ENCODE measurements around the gene ZIC5.
A peak's percentile ranks its signal among the peaks of the same experiment; 100 is the strongest.

ZIC5 gene

DNA sequence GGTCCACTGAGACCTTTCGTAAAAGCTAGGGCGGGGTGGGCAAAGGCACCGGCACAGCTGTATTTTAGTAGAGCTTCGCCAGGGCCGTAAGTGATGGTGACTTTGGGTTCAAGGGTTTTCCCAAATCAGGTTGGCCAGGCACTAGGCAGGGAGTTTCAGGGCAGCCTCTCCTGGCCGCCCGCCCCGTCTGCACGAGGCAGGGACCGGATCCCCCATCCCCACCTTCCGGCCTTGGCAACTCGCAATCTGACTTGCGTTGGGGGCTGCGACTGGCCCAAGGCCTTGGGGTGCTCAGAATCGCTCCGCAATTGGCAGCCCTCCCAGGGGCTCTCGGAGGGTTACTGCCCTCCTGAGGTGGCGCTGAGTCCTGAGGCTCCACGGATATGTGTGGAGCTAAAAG, 4.1 kb upstream of the ZIC5 start:
- DNase-seq: no peak

DNA sequence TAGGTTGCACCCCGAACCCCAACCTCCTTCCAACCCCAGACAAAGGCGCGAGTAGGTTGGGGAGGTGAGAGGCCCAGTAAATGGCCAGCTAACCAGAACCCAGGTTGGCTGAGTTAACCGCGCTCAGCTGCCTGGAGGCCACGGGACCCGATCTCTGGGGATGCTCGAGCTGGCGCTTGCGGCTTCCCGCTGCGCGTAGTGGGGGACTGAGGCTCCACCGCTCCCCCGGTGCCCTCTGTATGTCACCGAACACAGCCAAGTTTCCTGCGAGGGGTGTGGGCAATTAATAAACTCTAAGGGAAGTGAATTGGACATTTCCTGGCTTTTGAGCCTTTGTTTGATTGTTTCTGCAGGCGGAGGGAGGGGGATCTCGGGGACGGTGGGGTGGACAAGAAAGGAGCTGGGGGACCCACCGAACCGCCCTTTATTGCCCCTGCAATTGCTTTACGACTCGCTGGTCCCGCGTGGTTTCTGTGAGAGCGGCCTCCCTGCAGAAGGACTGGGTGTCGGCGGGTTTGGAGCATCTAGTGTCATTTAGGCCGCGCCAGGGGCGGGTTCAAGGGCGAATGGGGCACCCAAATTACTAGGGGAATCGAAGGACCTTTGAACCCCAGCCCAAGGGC, 3.5 kb upstream of the ZIC5 start:
- no peak for DNase-seq

DNA sequence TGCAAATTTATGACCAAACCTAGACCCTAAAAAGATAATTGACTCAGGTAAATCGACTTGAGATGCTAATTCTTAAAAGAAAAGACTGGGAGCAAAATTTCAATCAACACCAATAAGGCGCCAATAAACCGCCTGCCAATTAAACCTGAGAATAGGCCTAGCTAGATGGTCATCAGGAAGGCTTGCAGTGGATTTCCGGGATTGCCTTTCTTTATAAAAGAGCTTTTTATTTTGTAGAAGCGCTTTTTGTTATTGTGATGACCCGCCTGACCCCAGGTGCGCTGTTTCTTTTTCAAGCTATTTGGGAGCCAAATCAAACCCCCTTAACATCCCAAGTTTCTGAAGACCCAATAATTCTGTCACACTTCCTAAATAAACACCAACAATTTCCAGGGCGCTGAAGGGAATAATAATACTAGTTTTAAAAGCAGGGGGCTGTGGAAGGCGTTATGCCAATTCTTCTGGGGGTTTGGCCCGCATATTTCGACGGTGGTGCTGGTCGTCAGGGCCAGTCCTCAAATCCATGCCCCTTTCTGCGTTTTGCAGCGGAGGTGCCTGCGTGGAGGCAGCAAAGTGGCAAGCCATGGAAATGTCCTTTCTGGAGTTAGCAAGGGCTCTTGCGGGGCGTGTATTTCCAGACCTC, 2.9 kb upstream of the ZIC5 start:
- DNase-seq: no peak

DNA sequence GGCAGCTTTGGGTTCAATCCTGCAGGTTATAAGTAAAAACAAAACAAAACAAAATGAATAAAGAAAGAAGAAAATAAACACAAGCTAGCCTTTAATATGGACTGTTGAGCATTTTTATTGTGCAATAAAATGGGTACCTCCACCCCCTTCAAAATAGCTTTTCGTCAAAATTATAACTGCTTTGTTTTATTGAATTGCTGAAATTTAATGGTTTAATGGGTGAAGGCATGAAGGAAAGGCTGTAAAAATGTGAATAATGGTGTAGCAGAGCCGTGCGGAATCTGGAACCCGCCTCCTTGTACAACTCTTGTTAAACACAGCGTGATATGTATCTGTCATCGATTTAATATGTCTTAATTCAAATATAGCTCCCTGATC, 2.2 kb upstream of the ZIC5 start:
- DNase-seq: no peak

DNA sequence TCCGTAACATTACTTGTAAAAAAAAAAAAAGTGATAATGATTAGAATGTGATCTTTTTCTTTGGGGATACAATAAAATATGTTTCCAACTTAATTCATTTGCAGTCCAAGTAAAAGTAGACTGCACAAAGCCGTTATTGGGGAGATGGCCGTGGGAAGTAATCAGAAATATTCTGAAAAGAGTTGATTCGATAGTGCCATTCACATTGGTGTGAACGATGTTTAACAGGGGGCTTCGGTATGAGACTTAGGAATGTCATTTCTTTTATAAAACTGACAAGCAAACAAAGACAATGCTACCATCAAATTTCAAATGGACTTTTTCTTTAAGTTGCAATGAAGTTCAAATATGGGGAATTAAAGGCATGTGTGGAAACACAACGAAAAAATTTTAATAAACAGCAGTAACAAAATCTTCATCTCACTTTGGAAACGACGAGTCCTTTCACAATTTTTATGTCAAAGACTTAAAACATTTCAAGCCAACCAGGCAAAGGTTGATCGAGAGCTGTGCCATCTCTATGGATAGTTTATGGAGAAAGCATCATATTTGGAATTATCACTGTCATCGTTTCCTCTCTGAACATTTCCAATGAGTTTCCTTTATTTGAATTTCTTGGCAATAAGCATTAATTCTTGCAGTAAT, 1.7 kb upstream of the ZIC5 start:
- DNase-seq: no peak

DNA sequence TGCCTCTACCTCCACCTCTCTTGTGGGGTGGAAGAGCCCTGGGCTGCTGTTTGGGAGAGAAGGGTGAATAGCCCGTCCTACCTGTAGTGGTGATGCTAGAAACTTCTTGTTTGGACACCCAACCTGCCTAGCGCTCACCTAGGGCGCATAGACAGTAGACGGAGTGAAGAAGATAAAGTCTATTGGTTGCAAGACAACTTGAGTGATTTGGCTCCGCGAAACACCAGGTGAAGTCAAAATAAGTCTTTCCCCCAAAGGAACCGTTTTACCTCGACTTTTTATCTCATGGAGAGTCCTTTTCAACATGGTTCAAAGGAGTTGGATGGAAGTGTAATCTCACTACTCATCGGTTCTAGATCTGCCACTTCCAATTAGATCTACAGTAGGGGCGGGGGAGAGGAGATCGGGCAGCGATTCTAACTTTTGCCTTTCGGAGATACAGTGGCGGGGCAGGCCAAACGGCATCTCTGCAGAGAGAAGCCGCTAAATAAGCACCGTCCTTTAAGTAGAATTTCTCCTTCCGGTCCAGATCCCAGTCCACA, 694 bp upstream of the ZIC5 start:
- no peak for DNase-seq

DNA sequence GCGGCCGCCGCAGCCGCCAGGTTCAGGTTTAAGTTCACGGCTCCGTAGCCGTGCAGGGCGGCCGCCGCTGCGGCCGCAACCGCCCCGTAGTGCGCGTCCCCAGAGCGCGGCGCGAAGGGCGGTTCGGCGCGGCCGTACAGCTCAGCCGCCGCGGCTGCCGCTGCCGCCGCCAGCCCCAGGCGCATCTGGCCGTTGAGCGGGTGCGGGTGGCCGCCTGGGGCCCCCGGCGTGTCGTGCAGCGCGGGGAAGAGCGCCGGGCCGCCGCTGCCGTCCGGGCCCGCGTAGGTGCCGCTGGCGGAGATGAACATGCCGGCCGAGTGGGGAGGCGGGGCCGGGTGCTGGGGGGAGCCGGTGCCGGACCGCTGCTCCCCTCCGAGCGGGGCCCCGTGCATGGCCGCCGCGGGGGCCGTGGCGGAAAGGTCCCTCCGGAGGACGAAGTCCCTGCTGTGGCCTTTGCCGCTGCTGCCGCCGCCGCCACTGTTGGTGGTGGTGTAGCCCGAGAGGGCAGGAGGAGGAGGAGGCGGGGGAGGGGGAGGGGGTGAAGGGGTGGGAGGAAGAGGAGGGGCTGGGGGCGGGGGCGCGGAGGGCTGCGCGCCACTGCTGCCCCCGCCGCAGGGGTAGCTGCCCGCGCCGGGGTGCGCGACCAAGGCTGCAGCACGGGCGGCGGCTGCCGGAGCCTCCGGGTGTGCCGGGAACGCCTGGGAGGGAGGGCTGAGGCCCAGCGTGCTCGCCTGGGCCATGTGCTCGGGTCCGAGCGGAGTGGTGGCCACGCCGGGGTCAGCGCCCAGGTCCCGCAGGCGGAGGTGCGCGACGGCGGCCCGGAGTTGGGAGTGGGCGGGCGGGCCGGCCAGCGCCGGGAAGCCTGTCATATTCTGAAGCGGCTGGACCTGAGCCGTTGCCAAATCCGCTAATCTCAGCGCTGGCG, 654 bp downstream of the ZIC5 start:
- DNase-seq: peak; percentile 82

DNA sequence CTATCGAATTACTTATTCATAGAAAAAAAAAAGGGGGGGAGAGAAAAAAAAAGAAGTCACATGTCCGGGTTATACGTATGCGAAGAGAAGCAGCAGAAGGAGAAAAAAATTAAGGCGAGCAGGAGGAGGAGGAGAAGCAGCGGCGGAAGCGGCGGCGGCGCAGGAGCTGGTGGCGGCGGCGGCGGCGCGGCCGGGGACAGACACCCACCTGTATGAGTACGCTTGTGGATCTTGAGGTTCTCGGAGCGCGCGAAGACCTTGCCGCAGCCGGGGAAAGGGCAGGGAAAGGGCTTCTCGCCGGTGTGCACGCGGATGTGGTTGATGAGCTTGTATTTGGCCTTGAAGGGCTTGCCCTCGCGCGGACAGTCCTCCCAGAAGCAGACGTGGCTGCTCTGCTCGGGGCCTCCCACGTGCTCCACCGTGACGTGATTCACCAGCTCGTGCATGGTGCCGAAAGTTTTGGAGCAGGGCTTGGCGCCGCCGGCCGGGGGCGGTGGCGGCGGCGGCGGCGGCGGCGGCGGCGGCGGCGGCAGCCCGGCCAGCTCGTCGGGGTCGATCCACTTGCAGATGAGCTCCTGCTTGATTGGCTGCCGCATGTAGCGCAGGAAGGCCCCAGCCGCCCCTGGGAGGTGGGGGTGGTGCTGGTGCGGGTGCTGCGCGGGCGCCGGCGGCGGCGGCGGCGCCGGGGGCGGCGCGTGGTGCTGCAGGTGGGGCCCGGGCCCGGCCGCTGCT, 1.5 kb downstream of the ZIC5 start:
- DNase-seq: peak; percentile 80

DNA sequence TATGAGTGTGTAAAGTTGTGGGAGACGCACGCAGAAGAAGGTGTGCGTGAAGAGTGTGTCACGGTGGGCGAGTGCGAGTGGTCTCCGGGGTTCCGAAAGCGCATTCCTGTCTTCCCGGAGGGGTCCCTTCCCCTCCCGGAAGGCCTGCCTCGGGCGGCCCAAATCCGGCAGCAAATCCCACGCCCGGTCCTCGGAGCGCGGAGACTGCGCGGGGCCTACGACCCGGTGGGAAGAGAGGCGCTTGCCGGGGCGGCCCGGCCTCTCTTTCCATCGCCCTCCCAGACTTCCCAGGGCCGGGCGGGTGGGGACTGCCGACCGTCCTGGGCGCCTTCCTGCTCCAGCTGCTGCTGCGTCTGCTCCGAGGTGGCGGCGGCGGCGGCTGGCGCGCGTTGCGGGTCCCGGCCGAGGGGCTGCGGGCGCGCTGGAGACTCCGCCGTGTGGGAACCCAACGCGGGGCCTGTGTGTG, 2.1 kb downstream of the ZIC5 start:
- DNase-seq: no peak

DNA sequence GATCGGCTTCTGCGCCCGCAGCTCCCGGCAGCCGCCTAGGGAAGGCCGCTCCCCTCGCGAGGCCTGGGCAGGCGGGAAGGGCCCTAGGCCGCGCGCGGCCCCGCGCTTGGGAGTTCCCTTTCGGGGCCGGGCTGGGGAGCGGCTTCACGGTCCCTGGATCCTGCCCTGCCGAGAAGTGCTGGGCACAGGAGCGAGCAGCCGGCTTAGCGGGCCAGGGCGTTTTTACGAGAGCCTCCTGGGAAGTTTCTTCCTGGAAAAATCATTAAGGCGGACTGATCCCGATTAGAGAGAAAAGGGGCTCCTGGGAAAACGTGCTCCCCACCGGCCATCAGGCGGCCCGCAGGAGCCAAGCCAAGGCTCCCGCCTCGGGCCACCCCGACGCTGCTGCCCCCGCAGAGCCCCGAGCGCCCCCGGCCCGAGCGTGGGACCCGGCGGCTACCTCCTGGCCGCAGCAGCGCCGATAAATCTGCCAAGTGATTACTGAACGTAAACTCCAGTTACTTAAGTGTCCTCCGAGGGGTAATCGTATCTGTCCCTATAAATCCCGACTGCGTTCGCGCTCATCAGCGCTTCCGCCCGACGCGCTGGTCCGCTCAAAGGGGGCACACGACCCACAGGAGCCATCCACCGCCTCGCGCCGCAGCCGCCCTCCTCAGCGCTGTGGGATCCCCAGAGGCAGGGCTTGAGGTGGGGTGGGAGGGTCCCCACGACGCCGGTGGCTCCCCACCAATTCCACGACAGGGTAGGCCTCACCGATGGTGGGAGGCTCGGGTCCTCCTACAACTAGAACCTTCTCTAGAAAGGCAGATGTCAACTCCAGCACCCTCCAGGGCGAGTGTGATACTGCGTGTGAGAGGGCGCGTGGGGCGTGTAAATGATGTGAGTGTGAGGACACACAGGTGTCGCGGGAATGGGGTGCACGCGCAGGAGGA, 2.8 kb downstream of the ZIC5 start:
- DNase-seq: no peak

DNA sequence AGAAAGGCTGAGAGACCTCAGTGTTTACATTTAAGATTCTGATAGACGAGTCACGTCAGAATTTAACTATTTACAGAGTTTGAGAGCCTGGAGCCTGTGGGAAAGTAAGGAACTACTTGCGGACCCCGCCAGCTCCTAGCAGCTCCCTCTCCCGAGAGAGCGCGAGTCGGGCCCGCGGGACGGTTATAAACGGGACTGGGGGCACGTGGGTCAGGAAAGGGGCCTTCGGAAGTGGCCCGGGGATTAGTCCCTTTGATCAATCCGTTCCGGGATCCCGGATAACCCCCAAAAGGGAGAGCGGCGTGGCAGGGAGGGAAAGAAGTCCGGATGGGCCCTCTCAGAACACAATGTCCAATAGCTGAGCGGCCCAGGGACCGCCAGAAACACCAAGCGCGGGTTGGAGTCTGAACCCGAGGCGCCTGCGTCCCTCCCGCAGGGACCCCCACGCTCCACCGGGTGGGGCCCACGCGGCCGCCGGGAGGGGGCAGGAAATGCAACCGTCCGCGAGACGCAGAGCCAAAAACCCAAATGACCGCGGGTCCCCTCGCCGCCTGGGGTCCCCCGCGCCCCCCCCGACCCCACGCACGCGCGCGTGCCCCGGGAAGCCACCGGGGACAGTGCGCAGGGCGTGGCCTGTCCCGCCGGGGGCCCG, 3.6 kb downstream of the ZIC5 start:
- no peak for DNase-seq

DNA sequence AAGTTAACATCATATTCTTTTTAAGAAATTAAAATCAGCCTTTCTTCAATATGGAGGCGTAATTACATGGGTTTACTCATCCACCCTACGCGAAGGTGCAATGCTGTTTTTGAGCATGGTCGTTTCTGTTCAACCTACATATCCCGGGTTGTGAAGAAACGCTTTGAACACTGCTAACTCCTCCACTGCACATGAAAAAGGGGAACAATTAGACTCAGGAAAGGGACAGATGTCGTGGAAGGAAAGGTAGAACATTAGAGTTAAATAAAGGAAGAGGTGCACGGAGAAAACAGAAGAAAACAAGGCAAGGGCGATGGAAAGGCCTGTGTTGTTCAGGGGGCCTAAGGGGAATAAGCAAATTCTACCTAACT, 4.1 kb downstream of the ZIC5 start:
- no peak for DNase-seq

DNA sequence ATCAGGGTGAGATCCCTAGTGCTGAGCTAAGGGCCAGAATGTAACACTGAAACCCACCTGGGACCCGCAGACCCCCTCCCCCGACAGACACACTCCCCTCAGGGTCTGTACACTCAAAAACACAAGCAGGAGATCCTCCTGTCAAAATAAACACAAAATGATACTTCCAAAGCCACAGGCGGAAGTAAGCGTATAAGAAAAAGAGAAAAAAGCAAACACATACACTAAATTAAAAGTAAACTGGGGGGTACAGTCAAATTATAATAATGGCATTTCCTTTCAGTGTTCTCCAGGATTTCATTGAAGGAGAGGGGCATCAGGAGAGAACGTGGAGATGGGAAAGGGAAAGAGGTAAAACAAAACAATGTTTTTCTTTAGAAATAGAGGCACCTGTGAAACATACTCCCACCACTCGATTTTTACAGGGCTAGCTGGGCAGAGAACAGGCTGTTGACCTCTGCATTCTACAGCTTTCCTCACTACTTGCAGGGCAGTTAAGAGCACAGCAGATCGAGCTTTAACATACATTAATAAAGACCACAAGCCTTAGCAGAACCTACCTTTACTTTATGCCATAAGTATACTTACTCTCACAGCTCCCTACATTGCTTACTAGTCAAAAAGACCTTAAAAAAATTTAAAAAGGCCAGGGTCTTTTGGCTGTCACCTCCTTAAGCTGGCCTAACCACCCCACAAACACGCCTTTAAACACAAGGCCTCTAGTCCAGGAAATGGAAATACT, 5.3 kb downstream of the ZIC5 start:
- no peak for DNase-seq

DNA sequence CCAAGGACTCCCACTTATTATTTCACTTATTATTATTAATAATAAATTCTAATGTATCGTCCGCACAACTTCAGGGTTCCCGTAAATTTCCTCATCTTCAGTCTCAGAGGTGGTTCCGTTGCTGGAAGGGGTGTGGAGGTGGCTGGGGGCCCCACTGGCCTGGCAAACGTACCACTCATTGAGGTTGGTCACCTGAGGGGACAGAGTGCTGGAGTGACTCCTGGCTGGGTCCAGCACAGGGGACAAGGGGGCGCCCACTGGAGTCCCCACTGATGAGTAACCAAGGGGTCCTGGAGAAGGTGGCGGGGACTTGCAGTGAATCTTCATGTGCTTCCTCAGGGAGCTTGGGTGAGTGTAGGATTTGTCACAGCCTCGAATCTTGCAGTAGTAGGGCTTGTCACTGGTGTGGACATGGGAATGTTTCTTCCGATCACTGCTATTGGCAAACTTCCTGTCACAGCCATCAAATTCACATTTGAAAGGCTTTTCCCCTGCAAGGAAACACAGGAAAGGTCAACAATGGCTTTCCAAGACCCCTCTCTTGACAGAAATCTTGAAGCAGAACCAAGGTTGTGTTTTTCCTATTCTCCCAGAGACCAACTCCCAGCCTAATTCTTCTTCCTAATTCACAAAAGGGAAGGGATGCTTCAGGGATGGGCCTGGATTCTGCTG, 6.1 kb downstream of the ZIC5 start:
- DNase-seq: no peak

DNA sequence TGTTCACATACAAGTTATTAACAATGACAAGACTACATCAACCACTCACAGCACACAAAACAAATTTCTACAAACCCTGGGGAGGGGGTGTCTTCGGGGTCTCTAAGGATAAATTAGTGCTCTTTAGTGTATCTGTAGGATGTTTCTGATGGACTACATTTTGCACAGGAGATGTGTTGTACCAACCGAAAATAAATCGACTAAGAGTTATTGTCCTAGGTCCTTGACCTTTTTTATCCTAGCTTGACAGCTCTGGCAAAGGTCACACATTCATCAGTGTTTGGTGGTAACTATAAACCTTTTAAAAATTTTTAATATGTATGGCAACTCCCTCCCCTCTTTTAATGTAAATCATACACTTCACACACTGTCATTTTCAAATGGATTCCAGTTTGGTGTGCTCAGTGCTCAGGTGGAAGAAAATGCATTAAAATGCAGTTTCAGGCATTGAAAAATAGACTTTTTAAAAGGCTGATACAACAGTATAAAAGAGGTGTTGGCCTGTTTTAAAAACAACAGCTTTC, 7.7 kb downstream of the ZIC5 start:
- no peak for DNase-seq

DNA sequence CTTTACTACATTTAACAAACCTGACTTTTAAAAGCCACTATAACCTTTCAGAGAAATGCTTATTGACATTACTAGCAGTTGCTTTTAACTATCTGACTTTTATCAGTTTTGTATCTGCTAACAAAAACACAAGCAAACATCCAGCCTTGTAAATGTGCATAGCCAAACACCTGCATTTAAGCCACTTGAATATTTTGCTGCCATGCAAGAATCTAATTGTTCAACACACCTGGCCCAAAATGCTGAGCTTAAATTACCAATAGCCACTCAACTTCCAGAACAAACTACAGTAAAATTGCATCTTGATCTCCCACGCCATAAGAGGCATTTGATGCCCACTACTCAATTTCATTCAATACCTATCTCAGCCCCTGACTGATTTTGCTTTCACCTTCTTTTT, 9.3 kb downstream of the ZIC5 start:
- DNase-seq: no peak

DNA sequence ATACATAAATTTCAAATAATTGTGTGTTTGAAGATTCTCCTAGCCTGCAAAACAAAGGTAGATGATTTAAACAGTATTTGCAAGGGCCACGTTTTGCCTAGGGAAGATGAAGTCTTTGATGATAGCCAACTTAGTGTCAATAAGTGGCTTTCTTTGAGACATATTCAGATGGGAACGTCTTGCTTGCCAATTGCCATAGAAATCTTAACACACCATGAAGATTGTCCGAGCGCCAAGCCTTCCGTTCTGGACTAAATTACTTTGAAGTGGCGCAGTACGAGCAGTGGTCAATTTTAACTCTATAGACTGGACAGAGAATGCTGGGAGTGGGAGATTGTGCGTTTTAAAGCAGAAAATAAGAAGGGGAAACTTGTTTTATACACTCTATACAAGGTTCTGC, 9.9 kb downstream of the ZIC5 start:
- no peak for DNase-seq

DNA sequence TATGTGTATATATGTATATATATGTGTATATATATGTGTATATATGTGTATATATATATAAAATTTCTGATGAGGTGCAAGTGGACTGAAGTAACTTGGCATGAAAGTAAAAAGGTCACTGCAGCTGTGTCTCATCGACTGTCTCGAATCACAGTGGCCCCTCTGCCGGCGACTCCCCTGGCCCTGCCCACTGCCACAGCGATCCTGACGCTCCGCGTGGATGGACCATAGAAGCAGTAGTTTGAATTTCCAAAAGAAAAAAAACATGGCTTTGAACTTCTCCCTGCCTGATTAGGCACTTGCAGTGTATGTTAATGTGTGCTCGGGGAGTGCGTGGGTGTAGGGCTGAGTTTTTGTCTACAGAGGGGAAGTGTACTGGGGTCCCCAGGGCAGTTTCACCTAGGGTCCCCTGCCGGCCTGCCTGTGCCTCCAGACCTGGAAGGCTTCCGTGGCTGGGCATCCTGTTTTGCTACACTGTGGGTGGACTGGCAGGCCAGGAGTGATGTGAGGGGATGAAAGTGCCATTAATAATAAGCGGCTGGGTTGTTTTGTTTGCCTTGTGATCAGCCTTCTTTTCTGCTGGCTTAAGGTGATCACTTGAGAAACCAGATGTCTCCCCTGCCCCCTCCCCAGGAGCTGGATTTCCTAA, 10.8 kb downstream of the ZIC5 start:
- no peak for DNase-seq
